LNCAP (cell line): Measurements from ENCODE around the gene ADPGK.

Source experiments
- CTCF ChIP-seq: fragments of 450-650 bp; IDR thresholded peaks from 2 replicates; pipeline ENCODE4 v1.5.1; 2017; ENCODE audit warnings: mild to moderate bottlenecking

The ADPGK gene

GRCh38 chr15:72783640-72784455, at the start of gene ADPGK:
TSS of gene ADPGK (minus strand) at chr15:72783758. CDS start at chr15:72783691, 67 bp downstream.
- peak; percentile 55 for TF ChIP-seq CTCF

GRCh38 chr15:72827226-72827625, 43.7 kb upstream of the ADPGK start:
- TF ChIP-seq CTCF: no peak

- no peak for TF ChIP-seq CTCF
Observed at GRCh38 chr15:72826611-72827010, 43.1 kb upstream of the ADPGK start.

GRCh38 chr15:72825829-72826228, 42.3 kb upstream of the ADPGK start:
- no peak for TF ChIP-seq CTCF

- no peak for TF ChIP-seq CTCF
Observed at GRCh38 chr15:72824781-72825180, 41.2 kb upstream of the ADPGK start.

GRCh38 chr15:72824112-72824511, 40.6 kb upstream of the ADPGK start:
- TF ChIP-seq CTCF: no peak

GRCh38 chr15:72820278-72820677, 36.7 kb upstream of the ADPGK start:
- TF ChIP-seq CTCF: no peak
